Activated CD8-positive, alpha-beta T cell treated with anti-CD3 and anti-CD28 coated beads for 36 hours (primary cell): ENCODE results near the gene PLAC1. TPM values are rescaled to one million over a fixed set of nuclear protein-coding genes. Genes with fewer than 3 reads are reported as not detected.

Source experiments
- ATAC-seq: fragments of 200-7000 bp; cut with Tn5 transposase; one replicate; pipeline ENCODE4 v1.10.0; 2021; ENCODE audit warnings: mild to moderate bottlenecking, moderate library complexity
- CTCF ChIA-PET: fragments of 350-600 bp; sonication (Branson Sonifier 250); formaldehyde crosslinking; loops from one replicate; lab custom pipeline; 2021; ENCODE audit warnings: antibody characterized with exemption; lab: Charles Lee
- POLR2A ChIA-PET: fragments of 350-600 bp; sonication (Branson Sonifier 250); formaldehyde crosslinking; loops from one replicate; lab custom pipeline; 2021; ENCODE audit warnings: antibody characterized with exemption; lab: Charles Lee
- DNase-seq: peaks from one replicate; pipeline ENCODE4 v3.0.0-alpha.2; 2020
- H3K27ac Mint-ChIP-seq: one replicate; pipeline ENCODE4 v1.8.0; 2021; ENCODE audit warnings: mild to moderate bottlenecking, mixed read lengths
- H3K27me3 Mint-ChIP-seq: one replicate; pipeline ENCODE4 v1.8.0; 2021; ENCODE audit warnings: mixed read lengths
- H3K36me3 Mint-ChIP-seq: one replicate; pipeline ENCODE4 v1.8.0; 2021; ENCODE audit warnings: low read depth, mixed read lengths
- H3K4me1 Mint-ChIP-seq: one replicate; pipeline ENCODE4 v1.8.0; 2021; ENCODE audit warnings: low read depth, mixed read lengths
- H3K4me3 Mint-ChIP-seq: one replicate; pipeline ENCODE4 v1.8.0; 2021; ENCODE audit warnings: mild to moderate bottlenecking, moderate library complexity, mixed read lengths
- H3K9me3 Mint-ChIP-seq: one replicate; pipeline ENCODE4 v1.8.0; 2021; ENCODE audit warnings: mixed read lengths
- CTCF ChIP-seq: fragments of 200-600 bp; IDR thresholded peaks from one replicate; pipeline ENCODE4 v1.8.0; 2022; ENCODE audit warnings: antibody characterized with exemption, mild to moderate bottlenecking
- intact Hi-C: fragments of 100-400 bp; cut with micrococcal nuclease; formaldehyde crosslinking; loops from one replicate; pipeline ENCODE4 v1.10.0; 2022
- total RNA-seq, 2 experiments: library from RNA; stranded (reverse); gene quantifications; one replicate each; pipeline ENCODE4 v1.2.3, GENCODE V29; 2021

Gene PLAC1
- total RNA-seq, 2 experiments from 2014 or later = not detected

DNA sequence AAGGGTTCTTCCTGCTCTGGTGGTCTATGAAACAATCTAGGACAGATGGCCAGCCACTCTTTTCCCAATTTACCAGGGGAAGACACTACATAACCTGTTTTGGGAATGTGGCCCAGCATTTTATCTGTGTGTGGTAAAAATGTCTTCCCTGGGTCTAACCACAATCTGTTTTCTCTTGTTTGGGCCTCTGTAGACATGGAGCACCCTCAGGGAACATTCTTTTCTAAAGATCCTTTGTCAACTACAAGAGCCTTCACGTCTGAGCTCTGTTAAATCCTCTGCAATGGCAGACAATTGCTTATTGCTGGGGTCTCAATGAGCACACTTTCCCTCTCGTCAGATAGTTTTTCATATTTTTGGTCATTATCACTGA lies 35.5 kb downstream of the PLAC1 start:
- DNase-seq = no peak
- Mint-ChIP-seq H3K4me1 (peaks cover 16% of the 10 kb centered on the region), H3K9me3 (no peaks in the 10 kb centered on the region), H3K4me3 (no peak overlapping the region), H3K27me3 (peaks cover 2% of the 10 kb centered on the region), H3K36me3 (no peaks in the 10 kb centered on the region), H3K27ac (no peak overlapping the region)
- CTCF ChIA-PET = interaction anchor here (1.2 kb wide), 1 partner anchor 23 kb away, joined by 3 read pairs; no protein-coding TSS in a partner anchor
- no peak for ATAC-seq
- intact Hi-C loops = no loop called here
- no peak for TF ChIP-seq CTCF
- POLR2A ChIA-PET = no interaction called here

DNA sequence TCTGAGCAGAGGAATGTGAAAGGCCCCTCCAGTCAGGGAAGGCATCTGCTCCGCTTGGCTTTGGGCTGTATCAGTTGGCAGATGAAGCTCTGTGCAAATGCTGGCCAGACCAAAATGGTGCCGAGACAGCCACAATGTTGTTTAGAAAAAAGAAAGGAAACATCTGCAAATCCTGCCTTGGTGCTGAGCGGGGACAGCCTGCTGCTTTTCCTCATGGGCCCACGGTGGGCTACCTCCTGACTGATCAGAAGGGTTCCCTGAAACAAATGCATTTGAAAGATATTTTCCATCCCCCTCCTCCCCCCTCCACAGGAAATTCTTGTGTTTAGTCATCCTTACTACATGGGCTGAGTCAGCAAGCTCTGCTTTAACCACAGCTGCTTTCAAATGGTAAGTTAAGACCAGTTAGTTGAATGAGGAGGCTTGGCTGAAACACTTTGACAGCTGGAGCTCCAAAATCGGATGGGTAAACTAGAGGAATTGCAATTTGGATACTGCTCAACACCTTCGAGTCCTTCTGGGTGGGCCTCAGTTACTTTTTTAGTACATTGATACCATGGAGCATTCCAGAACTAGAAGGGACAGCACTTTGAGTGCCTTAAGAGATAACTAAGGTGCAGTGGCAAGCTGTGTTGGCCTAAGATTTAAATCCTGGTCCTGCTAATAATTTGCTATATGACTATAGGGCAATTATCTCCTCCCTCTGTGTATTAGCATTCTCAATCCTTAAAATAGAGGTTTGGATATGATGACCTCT lies 36.0 kb downstream of the PLAC1 start:
- Mint-ChIP-seq H3K27me3 (peaks cover 2% of the 10 kb centered on the region), H3K27ac (no peak overlapping the region), H3K4me1 (peaks cover 16% of the 10 kb centered on the region), H3K9me3 (no peaks in the 10 kb centered on the region), H3K4me3 (no peak overlapping the region), H3K36me3 (no peaks in the 10 kb centered on the region)
- no peak for TF ChIP-seq CTCF
- ChIA-PET CTCF (interaction anchor here (1.0 to 1.2 kb wide), 2 partner anchors 13 to 23 kb away, joined by 3 read pairs; no protein-coding TSS in a partner anchor), POLR2A (no interaction called here)
- intact Hi-C loops = no loop called here
- peak; percentile 80 for ATAC-seq
- peak; percentile 43 for DNase-seq

DNA sequence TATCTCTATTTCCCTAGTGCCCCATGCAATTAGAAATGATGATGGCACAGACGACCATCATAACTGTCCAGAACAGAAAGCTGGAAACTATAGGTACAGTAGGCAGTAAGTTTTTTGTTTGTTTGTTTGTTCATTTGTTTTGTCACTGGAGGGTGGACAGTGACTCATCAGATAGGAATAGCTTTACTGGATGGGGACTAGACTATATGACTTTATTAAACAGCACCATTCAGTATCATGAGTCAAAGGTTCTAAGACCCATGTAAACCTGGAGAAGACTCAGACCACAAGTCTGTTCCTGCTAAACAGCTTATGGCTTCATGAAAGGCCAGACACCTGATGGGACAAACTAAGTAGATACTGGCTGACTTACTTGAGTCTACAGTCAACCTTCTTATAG lies 38.4 kb downstream of the PLAC1 start:
- intact Hi-C loops = no loop called here
- Mint-ChIP-seq H3K36me3 (no peaks in the 10 kb centered on the region), H3K27me3 (peaks cover 2% of the 10 kb centered on the region), H3K4me3 (no peak overlapping the region), H3K4me1 (peaks cover 16% of the 10 kb centered on the region), H3K27ac (no peak overlapping the region), H3K9me3 (no peaks in the 10 kb centered on the region)
- DNase-seq (no peak), ATAC-seq (no peak)
- ChIA-PET CTCF (no interaction called here), POLR2A (no interaction called here)
- no peak for TF ChIP-seq CTCF

- no peak for TF ChIP-seq CTCF
- H3K4me3 Mint-ChIP-seq = no peak overlapping the region
- no peaks in the 10 kb centered on the region for H3K36me3 Mint-ChIP-seq
- intact Hi-C loops = no loop called here
- H3K9me3 Mint-ChIP-seq = no peaks in the 10 kb centered on the region
- no peak overlapping the region for H3K27ac Mint-ChIP-seq
- peaks cover 2% of the 10 kb centered on the region for H3K27me3 Mint-ChIP-seq
- POLR2A ChIA-PET = no interaction called here
- CTCF ChIA-PET = no interaction called here
- ATAC-seq = no peak
- H3K4me1 Mint-ChIP-seq = no peaks in the 10 kb centered on the region
- no peak for DNase-seq
Measured at GRCh38 chrX:134613396-134613795, 44.9 kb downstream of the PLAC1 start.

DNA sequence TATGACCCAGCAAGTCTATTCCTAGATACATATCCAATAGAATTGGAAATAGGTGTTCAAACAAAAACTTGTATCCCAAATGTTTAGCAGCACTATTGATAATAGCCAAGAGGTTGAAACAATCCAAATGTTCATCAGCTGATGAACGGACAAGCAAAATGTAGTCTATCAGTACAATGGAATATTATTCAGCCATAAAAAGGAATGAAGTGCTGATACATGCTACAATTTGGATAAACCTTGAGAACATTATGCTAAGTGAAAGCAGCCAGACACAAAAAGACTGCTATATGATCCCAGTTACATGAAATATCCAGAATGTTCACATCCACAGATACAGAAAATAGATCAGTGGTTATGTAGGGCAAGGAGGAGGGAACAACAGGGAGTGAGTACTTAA lies 50.1 kb downstream of the PLAC1 start:
- Mint-ChIP-seq H3K4me3 (no peak overlapping the region), H3K27ac (no peak overlapping the region), H3K4me1 (peaks cover 2% of the 10 kb centered on the region), H3K36me3 (no peaks in the 10 kb centered on the region), H3K9me3 (no peaks in the 10 kb centered on the region), H3K27me3 (no peaks in the 10 kb centered on the region)
- ChIA-PET POLR2A (no interaction called here), CTCF (no interaction called here)
- intact Hi-C loops = no loop called here
- no peak for DNase-seq
- ATAC-seq = no peak
- no peak for TF ChIP-seq CTCF
